AG10803 (cell line): ENCODE data around the gene ADNP2.
"Not testable (repeated sequence)": the region's sequence is repeated elsewhere in the genome, so short reads cannot be mapped to it uniquely, and the experiment has no call there.

Experiments
- DNase-seq: peaks from one replicate; pipeline ENCODE4 v3.0.0; 2010; ENCODE audit warnings: low read depth
- H3K4me3 ChIP-seq: 2 replicates; pipeline ENCODE4 v1.5.1; 2011; ENCODE audit warnings: mild to moderate bottlenecking, low read length, control low read depth
- CTCF ChIP-seq: conservative IDR thresholded peaks from 2 replicates; pipeline ENCODE4 v1.5.1; 2011; ENCODE audit warnings: mild to moderate bottlenecking, low read length, control low read depth, inconsistent platforms

ADNP2 gene

GRCh38 chr18:80163183-80163582 lies 54.1 kb downstream of the ADNP2 start:
- no peak for TF ChIP-seq CTCF
- DNase-seq, result no peak
- no peak overlapping the region for H3K4me3 ChIP-seq

DNA sequence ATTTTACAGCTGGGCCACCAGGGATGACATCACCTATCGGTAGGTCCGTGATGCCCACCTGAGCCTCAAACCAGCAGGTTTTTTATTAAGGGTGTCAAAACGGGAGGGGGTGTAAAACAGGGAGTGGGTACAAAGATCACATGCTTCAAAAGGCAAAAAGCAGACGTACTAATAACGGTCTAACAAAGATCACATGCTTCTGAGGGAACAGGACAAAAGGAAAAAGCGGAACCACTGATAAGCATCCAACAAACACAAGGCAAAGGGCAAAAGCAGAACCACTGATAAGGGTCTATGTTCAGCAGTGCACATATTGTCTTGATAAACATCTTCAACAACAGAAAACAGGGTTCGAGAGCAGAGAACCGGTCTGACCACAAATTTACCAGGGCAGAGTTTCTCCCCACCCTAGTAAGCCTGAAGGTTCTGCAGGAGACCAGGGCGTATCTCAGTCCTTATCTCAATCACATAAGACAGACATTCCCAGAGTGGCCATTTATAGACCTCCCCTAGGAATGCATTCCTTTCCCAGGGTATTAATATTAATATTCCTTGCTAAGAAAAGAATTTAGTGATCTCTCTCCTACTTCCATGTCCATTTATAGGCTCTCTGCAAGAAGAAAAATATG lies 55.8 kb downstream of the ADNP2 start:
- not testable (repeated sequence) for DNase-seq, H3K4me3 ChIP-seq

GRCh38 chr18:80166240-80166639 lies 57.2 kb downstream of the ADNP2 start:
- H3K4me3 ChIP-seq, result no peak overlapping the region
- TF ChIP-seq CTCF, result no peak
- DNase-seq, result no peak

- H3K4me3 ChIP-seq, result no peak overlapping the region
- DNase-seq, result no peak
- no peak for TF ChIP-seq CTCF
Measured at GRCh38 chr18:80166725-80167124, 57.7 kb downstream of the ADNP2 start.

GRCh38 chr18:80167331-80167730 lies 58.3 kb downstream of the ADNP2 start:
- DNase-seq, result no peak
- TF ChIP-seq CTCF, result no peak
- no peak overlapping the region for H3K4me3 ChIP-seq

GRCh38 chr18:80167931-80168330 lies 58.9 kb downstream of the ADNP2 start:
- no peak for TF ChIP-seq CTCF
- DNase-seq, result no peak
- H3K4me3 ChIP-seq, result no peak overlapping the region

DNA sequence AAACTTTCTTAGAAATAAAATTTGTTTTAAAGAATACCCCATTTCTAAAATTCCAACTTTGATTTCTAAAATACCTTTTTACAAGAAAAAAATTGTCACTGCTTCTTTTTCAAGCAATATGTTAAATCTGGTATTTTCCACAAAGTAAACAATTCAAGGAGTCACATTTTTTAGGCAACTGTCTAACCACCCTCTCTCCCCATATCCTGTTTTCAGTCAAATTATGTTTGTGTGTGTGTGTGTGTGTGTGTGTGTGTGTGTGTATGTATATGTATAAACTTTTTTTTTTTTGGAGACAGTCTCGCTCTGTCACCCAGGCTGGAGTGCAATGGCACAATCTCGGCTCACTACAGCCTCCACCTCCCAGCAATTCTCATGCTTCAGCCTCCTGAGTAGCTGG lies 59.3 kb downstream of the ADNP2 start:
- no peak for TF ChIP-seq CTCF
- H3K4me3 ChIP-seq, result no peak overlapping the region
- peak; percentile 79 for DNase-seq

GRCh38 chr18:80168982-80169381 lies 59.9 kb downstream of the ADNP2 start:
- DNase-seq, result no peak
- no peak overlapping the region for H3K4me3 ChIP-seq
- no peak for TF ChIP-seq CTCF
